Right renal pelvis (tissue), 4 donors: Measurements from ENCODE around the gene CDKN2A. TPM values are rescaled to one million over a fixed set of nuclear protein-coding genes. Genes with fewer than 3 reads are reported as not detected.
"Not testable (repeated sequence)": the region's sequence is repeated elsewhere in the genome, so short reads cannot be mapped to it uniquely, and the experiment has no call there.

Experiments
- DNase-seq, 4 donors: peaks; one replicate each; pipeline ENCODE4 v3.0.0-alpha.2; 2013; ENCODE audit warnings: low read depth in 4 of 4, low spot score in 3 of 4, missing footprints in 1 of 4
- polyA plus RNA-seq, 4 donors: library from polyadenylated mRNA; unstranded; fragments of 120-200 nt; gene quantifications; one replicate each; pipeline ENCODE4 v1.2.1, GENCODE V29; 2013; ENCODE audit not compliant: insufficient read length in 4 of 4

The CDKN2A gene
- polyA plus RNA-seq, 4 donors, result 0.24 to 0.25 TPM; not detected in 2

- no peak for DNase-seq
Observed at GRCh38 chr9:21982861-21983560, 11.2 kb downstream of the CDKN2A start.

- DNase-seq, result no peak
Observed at GRCh38 chr9:21982391-21982790, 11.8 kb downstream of the CDKN2A start.

DNA sequence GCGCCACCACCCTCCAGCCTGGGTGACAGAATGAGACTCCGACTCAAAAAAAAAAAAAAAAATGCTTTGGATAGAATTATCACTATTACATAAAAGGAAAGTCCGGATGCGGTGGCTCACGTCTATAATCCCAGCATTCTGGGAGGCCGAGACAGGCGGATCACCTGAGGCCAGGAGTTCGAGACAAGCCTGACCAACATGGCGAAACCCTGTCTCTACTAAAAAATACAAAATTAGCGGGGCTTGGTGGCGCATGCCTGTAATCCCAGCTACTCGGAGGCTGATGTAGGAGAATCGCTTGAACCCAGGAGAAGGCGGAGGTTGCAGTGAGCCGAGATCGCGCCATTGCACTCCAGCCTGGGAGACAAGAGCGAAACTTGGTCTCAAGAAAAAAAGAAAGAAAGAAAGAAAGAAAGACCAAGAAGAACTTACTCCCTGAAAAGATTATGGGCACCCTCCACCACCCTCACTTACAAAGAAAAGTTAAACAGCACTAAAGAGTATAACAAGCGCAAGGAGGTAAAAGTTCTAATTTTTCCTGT lies 17.8 kb downstream of the CDKN2A start:
- DNase-seq, result no peak

GRCh38 chr9:21974722-21975409 lies 19.3 kb downstream of the CDKN2A start:
- no peak for DNase-seq

DNA sequence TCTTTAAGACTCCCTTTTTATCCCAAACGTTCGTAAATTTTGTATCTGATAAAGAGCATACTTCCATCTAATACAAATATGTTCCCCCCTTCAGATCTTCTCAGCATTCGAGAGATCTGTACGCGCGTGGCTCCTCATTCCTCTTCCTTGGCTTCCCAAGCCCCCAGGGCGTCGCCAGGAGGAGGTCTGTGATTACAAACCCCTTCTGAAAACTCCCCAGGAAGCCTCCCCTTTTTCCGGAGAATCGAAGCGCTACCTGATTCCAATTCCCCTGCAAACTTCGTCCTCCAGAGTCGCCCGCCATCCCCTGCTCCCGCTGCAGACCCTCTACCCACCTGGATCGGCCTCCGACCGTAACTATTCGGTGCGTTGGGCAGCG lies 19.9 kb downstream of the CDKN2A start:
- DNase-seq, result no peak

DNA sequence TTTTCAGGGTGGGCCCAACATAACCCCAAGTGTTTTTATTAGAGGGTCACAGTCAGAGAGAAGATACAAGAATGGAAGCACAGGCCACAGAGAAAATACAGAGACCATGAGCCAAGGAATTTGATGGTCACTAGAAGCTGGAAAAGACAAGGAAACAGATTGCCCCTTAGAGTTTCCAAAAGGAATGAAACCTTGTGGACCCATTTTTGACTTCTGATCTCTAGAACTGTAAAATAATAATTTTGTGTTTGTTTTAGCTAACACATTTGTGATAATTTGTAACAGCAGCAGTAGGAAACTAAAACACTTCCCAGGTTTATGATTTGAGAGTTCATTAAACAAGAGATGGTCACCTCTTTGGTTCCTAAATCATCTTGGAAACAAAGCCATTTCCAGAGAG lies 21.8 kb downstream of the CDKN2A start:
- DNase-seq, result no peak

DNA sequence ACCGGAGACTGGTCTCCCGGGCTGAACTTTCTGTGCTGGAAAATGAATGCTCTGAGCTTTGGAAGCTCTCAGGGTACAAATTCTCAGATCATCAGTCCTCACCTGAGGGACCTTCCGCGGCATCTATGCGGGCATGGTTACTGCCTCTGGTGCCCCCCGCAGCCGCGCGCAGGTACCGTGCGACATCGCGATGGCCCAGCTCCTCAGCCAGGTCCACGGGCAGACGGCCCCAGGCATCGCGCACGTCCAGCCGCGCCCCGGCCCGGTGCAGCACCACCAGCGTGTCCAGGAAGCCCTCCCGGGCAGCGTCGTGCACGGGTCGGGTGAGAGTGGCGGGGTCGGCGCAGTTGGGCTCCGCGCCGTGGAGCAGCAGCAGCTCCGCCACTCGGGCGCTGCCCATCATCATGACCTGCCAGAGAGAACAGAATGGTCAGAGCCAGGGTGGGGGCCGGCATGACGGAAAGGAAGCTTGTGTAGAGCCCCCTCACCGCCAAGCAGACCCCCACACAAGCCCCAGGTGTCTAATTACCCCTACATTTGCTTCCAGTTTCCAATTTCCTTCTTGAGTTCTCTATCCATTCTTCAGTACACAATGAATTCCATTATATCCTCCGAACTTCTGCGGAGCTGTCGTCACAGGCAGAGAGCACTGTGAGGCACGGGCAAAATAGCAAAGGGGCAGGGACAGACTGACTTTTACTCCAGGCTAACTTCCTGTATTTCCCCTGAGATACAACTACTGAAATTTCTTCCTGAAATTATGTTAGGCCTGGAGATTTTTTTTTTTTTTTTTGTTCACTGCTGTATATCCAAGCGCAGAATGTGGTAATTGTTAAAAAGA lies 23.2 kb downstream of the CDKN2A start:
- no peak for DNase-seq

GRCh38 chr9:21969951-21970799 lies 24.0 kb downstream of the CDKN2A start:
- DNase-seq, result no peak

- DNase-seq, result no peak
Observed at GRCh38 chr9:21969011-21969940, 24.9 kb downstream of the CDKN2A start.

DNA sequence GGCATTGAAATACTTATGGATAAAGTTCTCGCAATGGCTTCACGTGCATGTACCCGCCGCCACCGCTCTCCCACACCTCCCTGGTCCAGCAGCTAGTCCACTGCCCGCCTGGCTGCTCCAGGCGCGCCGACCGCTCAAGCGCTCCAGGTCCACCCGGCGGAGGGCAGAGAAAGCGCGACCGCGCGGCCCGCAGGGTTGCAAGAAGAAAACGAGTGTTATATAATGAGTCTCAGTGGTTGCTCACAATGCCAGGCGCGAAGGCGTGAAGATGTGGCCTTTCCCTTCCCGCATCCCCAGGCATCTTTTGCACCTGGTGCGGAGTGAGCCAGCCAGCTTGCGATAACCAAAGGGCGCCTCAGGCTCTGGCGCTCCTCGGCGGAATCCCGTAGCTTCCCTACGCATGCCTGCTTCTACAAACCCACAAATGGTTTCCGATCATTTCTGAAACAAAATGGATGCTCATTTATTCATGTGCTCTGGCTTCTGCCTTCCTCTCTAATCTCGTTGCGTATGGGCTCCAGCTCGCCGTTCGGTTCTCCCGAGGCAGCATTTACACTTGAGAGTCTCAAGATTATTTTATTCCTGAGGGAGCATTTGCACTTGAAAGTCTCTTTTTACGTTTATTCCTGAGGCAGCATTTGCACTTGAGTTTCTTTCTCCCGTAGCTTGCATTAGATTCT lies 25.7 kb downstream of the CDKN2A start:
- DNase-seq, result no peak

DNA sequence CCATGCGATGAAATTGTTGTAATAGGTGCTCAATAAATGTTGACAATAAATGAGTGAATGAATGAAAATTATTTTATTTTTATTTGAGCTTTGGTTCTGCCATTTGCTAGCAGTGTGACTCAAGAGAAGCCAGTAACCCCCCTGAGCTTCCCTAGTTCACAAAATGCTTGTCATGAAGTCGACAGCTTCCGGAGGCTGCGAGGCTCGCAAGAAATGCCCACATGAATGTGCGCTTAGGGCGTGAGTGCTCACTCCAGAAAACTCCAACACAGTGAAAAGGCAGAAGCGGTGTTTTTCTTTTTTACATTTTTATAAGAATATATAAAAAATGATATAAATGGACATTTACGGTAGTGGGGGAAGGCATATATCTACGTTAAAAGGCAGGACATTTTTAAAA lies 26.5 kb downstream of the CDKN2A start:
- DNase-seq, result no peak

- no peak for DNase-seq
Observed at GRCh38 chr9:21967169-21967568, 27.0 kb downstream of the CDKN2A start.

DNA sequence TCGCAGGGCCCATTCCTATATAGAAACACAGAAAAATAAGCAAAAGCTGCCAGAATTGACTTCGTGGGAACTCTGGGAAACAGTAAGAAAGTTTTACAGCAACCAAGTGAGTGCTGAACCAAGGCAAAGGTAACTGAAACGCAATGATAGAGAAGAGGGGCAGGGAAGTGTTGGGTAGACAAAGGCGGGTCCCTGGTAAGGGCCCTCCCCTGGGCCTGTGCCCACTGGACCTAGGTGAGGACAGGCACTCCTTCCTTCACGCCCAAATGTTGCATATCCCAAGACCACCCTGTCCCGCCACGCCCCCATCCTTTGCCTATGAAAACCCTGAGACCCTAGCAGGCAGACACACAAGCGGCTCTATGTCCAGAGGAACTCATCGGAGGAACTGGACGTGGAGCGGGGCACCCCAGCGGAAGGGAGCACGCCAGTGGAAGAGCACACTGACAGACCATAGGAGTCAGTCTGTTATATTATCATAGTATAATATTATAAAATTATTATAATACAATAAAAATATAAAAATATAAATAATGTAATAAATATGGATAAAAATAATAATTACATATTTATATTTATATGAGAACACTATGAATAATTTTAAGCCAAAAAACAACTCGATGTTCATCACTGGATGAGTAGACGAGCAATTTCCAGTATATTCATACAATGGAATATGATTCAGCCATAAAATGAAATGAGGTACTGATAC lies 27.9 kb downstream of the CDKN2A start:
- no peak for DNase-seq

DNA sequence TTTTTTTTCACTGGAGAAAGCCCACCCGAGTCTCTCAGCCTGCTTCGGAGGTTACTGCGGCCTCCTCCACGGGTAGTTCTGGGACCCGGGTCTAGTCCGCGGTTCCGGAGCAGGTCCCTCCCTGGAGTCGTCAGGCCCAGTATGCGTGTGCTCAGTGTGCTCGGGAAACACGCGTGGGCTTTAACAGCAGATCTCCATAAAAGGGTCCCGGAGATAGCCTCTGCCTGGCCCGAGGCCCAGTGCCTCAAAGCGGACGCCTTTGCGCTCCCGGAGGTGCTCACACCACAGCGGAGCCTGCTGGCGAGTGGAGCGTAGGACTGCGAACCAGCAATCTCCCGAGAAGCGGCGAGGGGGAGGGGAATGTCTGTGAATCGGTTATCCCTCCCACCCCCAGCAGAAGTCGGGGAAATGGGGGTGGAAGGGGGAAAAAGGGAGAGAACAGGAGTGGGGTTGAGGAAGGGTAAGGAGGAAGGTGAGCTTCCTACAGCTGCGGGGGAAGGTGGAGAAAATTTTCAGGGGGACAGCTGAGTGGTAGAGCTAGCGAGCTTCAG lies 28.7 kb downstream of the CDKN2A start:
- DNase-seq, result no peak

- no peak for DNase-seq
Observed at GRCh38 chr9:21964925-21965385, 29.2 kb downstream of the CDKN2A start.

GRCh38 chr9:21961569-21961968 lies 32.6 kb downstream of the CDKN2A start:
- DNase-seq, result no peak

DNA sequence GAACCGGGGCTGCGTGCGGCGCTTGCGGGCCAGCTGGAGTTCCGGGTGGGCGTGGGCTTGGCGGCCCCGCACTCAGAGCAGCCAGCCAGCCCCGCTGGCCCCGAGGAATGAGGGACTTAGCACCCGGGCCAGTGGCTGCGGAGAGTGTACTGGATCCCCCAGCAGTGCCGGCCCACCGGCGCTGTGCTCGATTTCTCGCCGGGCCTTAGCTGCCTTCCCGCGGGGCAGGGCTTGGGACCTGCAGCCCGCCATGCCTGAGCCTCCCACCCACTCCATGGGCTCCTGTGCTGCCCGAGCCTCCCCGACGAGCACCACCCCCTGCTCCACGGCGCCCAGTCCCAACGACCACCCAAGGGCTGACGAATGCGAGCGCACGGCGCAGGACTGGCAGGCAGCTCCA lies 34.9 kb downstream of the CDKN2A start:
- not testable (repeated sequence) for DNase-seq

DNA sequence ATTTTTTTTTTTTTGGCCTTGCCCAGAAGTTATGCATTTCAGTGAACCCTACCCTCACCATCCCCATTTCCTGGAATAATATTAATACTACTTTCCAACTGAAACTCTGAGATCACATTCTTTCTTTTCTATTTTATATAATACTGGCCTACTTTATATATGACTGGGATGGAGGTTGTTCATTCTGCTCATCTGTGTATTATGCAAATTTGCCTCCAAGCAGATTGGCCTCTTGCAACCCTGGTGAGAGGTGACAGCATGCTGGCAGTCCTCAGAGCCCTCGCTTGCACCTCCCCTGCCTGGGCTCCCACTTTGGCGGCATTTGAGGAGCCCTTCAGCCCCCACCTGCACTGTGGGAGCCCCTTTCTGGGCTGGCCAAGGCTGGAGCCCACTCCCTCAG lies 35.4 kb downstream of the CDKN2A start:
- no peak for DNase-seq
